CD1c-positive myeloid dendritic cell (primary cell): Measurements from ENCODE around the gene DAP.
"Not testable (repeated sequence)": the region's sequence is repeated elsewhere in the genome, so short reads cannot be mapped to it uniquely, and the experiment has no call there.

ENCODE experiments used
- DNase-seq: peaks from one replicate; pipeline ENCODE4 v3.0.0-alpha.2; 2016; ENCODE audit errors: extremely low spot score

The DAP gene

DNA sequence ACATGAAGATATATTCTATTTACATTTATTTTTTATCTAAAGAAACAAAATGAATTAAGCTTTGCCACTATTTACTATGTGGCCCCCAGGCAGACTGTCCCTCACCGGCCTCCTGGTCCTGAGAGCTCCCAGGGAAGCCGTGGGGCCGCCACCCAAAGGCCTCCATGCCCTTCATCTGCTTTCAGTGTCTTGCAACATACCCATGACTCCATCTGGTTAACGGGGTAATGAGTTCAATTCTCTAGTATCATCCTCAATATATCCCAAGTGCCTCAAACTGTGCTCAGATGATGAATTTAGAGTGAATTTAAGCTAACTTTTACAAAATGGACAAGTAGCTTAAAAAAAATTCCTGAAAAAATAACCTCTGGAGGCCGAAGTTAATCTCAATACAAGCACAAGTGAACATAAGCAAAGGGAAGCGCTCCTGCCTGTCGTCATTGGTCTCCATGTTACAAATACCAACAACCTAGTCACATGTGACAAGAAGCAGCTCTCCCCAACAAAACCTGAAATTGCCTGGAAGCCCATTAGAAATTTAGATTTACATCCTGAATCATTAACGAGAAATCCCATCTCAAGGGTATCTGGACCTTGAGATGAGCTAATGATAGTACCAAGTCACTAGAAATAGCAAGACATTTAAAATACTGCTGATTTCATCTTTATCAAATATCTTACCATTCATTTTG, 26.1 kb downstream of the DAP start:
- no peak for DNase-seq

DNA sequence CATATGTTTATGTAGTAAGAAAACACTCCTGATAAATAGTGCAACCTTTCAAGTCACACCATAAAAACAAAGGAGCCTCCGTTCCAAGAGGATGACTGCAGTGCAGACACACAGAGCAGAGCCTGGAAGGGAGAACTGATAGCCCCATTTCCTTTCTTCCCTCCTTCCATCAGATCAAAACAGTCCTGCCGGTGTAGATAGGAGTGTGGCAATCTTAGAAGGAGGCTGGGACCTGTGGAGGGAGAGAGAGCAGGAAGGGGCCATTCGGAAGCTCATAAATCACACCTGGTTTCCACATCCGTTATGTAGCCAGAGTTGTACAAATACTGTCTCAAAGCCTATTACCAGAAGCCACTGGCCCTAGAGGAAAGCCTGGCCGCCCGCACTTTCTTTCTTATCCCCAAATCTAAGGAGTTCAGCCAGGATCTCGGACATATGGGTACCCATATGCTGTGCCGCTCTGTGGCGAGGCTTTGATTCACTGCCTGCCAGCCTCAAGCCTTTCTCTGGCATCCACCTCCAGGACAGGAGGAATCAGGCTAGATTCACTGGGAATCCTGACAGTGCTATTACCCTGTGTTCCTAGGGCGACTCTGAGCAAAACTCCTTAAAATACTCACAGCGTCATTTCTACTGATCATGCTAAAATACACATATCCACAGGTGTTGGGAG, 26.9 kb downstream of the DAP start:
- DNase-seq = no peak

DNA sequence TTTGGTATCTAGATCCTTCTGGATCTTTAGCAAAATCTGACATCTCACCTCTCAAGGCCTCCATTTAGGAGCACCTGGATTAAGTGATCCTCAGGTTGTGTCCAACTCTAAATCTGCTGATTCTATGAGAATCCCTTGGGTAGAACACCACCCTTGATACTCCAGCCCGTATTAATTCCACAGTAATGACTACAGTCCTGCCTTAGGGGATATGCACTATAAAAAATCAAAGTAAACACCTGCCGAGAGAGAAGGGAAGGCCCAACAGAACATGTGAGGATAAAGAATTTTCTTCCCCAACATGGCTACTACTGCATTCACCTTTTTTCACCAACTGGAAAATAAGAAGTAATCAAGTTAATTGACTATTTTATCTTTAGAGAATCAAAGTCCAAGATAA, 27.6 kb downstream of the DAP start:
- DNase-seq = no peak

DNA sequence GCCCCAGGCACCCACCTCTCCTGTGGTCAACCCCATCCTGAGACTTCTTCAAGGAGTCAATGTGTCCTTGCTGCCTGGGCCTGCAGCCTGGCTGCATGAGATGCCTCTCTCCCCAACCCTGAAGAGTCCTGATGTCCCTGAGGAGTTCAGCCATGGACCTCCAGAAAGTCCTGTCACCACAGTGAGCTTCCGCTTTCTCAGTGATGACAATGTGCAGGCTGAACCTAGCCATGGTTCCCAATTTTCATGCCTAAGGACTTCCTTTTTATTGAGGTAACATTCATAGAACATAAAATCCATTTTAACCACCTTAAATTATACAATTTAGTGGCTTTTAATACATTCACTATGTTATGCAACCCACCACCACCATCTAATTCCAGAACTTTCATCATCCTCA, 29.1 kb downstream of the DAP start:
- DNase-seq = peak; percentile 65

DNA sequence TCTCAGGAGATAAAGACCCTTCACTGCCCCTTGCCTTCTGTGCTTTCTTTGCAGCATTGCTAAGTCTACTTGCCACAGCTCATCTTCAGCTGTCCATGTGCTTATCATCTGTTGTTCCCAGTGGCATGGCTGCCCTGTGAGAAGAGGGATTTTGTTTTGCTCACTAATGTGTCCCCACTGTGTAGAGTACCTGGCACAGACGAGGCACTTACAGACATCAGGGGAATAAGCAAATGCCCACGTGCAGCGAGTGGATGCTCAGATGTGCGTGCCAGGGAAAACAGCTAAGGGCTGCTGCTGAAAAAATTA, 31.0 kb downstream of the DAP start:
- DNase-seq = no peak

DNA sequence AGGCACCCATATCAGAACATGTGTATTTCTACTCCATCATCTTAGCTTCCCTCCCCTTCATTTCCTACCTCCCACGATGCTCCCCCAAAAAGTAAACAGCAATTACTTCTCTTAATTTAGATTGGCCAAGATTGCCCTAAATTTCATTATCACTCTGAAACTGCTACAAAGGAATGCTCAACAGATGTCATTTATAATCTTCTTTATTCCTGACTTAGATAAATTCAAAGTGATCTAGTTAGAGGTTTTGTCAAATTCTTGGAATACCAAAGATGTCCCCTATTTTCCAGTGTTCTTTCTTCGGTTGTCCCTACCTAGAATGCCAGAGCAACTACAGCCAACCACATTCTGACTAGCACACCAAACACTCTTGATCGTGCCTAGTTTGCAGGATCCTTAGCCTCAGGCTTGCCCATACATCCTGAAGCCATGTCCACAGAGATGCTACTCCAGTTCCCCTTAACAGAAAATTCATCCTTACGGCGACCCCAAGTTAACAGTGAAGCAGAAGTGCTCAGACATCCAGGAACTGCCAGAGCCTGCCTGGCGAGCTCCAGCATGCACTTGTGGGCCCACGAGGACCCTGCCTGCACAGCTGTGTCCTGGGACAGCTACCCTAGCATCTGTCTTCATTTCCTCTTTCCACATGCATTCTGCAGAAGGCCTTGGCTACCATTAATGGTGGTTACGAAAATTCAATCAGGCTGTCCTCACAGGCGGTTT, 31.6 kb downstream of the DAP start:
- no peak for DNase-seq

DNA sequence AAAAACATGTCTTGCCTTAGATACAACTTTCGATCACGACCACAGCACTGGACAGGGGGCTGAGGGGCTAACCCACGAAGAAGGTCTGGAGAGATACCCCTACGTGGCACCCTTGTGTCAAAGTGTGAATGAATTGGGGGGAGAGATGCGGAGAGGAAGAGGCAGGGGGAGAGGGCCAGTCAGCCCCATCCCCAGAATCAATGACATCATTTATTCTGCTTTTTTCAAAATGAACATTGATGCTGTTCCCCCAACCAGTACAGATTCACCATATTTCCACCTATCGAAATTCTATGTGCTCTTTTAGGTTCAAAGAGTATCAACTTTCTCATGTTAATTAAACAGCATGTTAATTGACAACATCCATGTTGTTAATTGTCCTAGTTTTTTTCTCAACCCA, 32.4 kb downstream of the DAP start:
- no peak for DNase-seq

DNA sequence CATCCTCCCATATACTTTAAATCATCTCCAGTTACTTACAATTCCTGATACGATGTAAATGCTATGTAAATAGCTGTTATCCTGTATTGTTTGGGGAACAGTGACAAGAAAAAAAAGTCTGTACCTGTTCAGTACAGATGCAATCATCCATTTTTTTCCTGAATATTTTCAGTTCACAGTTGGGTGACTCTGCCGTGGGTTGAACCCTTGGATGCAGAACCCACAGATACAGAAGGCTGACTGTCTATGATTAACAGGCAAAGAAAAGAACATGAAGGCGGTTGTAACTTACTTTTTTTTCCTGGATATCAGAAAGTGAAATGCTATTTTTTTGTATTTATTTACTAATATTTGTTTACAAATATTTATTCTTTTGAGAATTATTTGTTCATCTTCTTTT, 33.2 kb downstream of the DAP start:
- no peak for DNase-seq

DNA sequence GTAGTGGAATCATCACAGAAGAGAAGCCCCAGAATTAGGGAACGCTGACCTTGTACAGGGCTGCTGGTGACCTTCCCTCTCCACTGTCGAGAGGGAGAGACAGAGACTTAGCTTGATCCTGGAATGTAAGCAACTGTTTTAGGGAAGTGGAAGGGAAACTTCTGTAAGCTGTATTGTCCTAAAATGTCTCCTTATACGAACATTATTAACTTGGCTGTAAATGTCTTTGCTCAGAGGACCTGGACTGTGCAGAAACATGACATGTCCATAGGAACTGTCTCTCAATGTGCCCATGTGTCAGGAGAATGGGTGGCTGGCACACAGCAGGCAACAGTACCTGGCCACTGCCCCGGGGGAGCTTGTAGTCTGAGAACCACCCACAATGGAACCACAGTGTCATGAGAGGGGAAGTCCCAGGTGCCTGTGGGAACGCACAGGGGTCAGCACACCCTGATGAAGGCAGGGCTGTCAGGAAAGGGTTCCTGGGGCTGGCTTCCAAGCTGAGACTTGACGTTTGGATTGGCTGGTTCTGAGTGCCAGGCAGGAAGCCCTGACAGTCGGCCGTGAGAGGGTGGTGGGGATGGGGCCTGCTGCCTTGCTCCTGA, 34.0 kb downstream of the DAP start:
- peak; percentile 39 for DNase-seq

DNA sequence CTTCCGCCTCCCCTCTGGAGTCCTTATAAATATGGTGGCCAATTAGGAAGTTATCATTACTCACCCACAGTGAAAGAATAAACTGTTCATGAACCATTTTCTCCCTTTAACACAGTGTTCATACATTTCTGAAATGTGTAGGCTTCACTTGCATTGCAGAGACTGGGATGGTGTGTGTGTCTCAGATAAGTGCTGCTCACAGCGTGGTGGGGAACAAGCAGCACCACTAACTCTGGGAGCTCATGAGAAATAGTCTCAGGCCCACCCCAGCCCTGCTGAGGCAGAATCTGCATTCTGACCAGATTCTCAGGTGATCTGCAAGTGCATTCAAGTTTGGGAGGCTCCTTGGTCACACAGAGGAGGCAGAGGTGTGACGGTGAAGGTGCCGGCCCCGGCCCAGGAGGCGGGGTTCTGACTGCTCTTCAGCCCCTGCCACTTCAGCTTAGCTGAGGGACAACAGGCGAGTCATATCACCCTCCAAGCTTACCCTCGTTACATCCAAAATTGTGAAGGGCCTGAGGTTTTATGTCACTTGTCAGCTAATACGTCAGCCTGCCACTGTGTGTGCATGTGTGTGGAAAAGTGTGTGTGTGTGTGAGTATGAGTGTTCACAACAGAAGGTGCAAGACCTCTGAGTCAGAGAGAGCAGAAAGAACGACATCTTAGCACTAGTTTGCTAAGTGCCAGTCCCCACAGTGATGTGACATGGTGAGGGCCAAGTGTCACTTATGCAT, 34.7 kb downstream of the DAP start:
- DNase-seq = peak; percentile 13

DNA sequence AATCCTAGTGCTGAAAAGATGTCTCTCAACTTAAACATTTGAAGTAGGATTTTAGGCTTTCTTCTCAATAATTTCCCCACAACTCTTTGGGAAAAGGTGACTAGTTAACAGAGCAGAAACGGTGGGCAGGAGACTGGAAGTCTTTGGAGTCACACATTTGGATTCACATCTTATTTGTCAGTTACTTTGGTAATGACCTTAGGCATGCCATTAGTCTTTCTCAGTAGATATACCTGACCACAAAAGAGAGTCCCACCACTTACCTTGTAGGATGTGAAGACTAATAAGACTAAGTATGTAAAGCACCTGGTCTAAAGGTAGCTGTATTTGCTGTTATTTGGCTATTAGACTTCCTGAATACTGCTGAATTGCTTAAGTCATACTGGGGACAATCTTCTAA, 35.4 kb downstream of the DAP start:
- DNase-seq = no peak

DNA sequence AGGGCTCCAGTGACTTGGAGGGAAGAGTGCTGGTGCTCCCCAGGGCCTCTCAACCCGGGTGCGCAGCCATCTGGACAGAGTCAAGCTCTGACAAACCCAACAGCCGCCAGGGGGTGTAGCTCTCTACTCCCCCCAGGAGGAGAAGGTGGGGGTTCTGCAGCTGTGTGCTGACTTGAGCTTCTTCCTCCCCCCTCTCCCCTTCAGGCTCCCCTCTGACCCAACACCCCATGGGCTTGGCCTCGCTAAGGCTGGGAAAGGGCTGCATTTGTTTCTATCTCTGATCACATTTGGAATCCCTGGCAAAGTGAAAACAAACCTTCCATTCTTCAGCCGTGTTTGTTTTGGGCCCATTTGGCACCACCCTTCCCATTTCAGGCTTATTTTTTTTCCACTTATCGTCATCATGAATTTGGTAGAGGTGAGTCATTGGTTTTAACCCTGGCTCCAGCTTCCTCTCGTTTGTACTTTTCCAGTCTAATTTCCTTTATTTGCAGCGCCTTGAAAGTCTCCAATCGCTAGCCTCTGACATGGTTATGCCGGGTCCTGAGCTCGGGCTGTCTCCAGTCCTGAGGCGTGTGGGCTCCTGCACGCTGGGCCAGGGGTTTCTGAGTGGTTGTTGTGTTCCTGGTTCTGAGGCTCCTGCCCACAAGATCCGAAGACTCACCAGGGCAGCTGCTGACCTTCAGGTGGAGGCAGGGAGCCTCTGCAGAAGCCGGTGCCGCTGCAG, 36.1 kb downstream of the DAP start:
- no peak for DNase-seq

DNA sequence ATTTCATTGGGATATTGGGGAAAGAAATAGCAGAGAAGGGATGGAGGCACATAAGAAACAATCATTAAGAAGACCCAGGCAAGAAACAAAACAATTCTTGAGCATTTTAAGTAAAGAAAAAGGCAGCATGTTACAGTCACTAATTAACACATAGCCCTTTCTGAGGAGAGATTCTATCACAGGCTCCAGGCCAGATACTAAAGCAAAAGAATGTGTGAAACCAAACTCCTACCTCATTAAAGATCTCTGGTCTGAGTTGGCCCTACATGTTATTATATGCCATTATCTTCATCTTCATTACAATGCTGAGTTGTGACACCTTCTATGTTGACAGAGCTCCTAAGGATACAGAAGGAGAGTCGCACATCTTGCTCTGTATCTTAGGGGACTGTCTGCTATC, 37.5 kb downstream of the DAP start:
- DNase-seq = no peak

DNA sequence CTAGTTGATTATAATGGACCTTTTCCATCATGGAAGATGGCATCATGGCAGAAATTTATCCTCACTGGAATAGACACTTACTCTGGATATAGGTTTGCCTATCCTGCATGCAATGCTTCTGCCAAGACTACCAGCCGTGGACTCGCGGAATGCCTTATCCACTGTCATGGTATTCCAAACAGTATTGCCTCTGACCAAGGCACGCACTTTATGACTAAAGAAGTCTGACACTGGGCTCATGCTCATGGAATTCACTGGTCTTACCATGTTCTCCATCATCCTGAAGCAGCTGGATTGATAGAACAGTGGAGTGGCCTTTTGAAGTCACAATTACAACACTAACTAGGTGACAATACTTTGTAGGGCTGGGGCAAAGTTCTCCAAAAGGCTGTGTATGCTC, 40.3 kb downstream of the DAP start:
- not testable (repeated sequence) for DNase-seq

DNA sequence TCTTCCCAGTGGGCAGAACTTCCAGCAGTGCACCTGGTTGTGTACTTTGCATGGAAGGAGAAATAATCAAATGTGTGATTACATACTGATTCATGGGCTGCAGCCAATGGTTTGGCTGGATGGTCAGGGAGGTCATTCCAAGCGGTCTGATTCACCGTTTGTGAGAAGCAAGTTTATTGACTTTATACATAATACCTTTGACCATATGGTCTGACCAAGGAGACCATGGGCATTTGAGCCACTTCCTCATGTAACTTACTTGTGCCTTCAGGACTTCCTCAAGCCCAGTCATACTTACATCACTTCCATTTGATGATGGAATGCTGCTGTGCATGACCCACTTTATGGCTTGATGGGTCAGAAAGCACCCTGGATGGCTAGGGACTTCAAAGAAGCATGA, 41.1 kb downstream of the DAP start:
- DNase-seq = peak; percentile 20

DNA sequence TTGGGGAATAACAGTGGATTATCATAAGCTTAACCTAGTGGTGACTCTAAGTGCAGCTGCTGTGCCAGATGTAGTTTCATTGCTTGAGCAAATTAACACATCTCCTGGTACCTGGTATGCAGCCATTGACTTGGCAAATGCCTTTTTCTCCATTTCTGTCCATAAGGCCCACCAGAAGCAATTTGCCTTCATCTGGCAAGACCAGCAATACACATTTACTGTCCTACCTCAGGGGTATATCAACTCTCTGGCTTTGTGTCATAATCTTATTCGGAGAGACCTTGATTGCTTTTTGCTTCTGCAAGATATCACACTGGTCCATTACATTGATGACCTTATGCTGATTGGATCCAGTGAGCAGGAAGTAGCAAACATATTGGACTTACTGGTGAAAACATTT, 42.4 kb downstream of the DAP start:
- not testable (repeated sequence) for DNase-seq

DNA sequence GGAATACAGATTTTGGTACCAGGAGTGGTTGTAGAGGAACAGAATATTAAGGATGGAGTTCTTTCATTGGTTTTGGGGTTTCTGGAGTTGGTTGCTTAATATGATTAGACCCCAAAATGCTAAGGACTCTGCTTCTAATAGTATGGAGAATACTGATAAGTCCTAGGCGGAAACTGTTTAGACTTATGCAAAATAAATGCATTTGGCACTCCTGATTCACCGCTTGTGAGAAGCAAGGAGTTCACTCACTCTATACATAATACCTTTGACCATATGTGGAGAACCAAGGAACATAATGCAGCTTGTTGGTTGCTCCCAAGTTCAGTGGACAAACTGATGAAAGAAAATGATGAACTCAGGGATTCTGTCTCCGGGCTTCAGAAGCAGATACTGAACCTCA, 44.2 kb downstream of the DAP start:
- not testable (repeated sequence) for DNase-seq

DNA sequence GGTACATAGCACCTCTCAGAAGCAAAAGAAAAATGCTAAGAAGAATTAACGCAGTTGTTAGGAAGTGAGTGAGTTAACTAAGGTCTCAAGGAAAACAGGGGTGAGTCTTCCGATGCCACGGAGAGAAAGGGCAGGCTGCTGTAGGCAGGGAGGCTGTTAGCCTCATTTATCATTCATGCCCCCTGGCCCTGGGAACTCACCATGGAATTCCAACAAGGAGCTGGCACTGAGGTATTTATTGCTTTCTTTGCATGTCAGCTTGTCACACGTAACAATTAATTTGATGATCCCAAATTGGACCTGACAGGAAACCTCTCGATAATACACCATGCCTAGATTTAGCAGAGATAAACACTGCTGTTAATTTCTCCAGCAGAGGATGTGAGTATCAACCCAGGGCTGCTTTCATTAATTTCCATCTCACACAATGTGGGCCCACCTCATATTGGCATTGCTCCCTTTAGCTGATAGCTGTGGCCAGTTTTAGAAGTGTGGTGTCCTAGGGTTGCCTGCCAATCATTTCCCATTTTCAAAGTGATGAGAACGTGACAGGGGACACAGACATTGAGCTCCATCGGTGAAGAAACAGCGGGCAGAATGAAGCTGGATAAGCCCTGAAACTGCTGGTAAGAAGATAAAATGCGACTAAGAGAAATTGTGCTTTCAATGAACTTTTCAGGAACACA, 45.3 kb downstream of the DAP start:
- DNase-seq = no peak

DNA sequence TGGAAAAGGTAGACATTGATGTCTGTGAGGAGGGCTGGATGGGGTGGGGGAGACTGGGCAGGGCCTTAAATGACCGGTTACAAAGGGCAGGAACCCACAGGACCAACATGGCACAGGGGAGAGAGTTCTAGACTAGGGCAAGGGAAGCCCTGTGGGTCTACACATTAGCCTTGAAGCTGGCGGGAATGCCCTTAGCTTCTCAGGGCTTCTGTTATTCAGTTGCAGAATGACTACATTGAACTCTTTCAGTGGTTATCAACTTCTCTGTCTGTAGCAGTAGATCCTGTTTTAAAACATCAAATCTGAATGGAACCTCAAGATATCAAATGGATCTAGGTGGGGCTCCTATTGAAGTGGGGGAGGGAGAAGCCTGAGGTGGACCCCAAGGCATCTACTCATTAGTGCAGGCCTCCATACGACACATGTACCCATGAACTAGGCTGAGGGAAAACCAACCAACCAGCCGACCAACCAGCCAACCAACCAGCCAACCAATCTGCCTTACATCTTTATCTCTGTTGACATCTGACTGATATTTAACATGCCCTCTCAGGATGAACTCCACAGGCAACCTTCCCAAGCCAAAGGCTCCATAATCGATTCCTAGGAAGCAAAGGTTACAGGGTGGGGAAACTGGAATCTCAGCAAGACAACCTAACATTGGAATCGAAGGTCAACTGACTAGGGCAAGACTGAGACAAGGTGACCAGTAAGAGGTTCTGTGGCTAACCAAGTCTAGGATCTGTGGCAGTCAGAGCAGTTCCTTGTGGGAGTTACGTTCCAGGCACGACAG, 48.3 kb downstream of the DAP start:
- DNase-seq = no peak

DNA sequence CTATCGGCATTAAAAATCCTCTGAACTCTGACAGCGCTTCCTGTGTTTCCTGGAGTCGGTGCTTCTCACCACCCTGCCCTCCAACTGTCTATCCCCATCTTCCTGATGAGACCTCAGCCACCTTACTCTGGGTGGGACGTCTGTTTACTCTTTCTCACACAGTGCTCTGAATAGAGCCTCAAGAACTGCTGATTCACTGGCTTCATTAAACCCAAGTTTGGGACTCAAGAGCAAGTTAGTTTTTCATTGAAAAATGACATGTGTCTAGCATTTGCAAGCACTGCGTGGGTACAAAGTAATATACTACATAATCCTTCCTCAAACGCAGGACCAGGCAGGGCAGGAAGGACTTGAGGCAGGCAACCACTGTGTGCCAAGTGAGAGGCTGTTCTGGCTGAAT, 49.5 kb downstream of the DAP start:
- DNase-seq = no peak
